C4-2B (cell line): ENCODE data around the gene CCDC138.

ENCODE experiments used
- H3K27ac ChIP-seq: fragments of 450-650 bp; 2 replicates; pipeline ENCODE4 v1.5.1; 2017
- ZFX ChIP-seq: fragments of 450-650 bp; IDR thresholded peaks from 2 replicates; pipeline ENCODE4 v1.6.1; 2017
- TF ChIP-seq, protein P1 (sequence below): fragments of 450-650 bp; conservative IDR thresholded peaks from 2 replicates; pipeline ENCODE4 v1.5.1; 2017; ENCODE audit warnings: mild to moderate bottlenecking

Gene CCDC138

DNA sequence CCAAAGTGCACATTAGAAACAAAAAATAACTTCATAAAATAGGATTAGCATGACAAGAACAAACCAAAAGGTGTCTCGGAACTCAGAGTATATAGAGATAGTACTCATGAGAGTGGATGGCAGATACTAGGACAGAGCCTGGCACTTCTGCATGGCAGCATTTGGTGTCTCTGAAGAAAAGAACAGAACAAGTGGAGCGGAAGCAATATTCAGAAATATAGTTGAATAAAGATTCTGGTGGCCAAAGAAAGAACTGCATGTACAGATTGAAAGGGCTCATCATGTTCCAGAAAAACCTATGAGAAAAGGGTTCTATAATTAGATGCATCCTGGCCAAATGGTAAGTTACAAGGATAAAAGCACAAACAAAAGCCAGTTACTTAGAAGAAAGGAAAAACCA lies 90.9 kb downstream of the CCDC138 start:
- TF ChIP-seq, protein P1, sequence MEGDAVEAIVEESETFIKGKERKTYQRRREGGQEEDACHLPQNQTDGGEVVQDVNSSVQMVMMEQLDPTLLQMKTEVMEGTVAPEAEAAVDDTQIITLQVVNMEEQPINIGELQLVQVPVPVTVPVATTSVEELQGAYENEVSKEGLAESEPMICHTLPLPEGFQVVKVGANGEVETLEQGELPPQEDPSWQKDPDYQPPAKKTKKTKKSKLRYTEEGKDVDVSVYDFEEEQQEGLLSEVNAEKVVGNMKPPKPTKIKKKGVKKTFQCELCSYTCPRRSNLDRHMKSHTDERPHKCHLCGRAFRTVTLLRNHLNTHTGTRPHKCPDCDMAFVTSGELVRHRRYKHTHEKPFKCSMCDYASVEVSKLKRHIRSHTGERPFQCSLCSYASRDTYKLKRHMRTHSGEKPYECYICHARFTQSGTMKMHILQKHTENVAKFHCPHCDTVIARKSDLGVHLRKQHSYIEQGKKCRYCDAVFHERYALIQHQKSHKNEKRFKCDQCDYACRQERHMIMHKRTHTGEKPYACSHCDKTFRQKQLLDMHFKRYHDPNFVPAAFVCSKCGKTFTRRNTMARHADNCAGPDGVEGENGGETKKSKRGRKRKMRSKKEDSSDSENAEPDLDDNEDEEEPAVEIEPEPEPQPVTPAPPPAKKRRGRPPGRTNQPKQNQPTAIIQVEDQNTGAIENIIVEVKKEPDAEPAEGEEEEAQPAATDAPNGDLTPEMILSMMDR: no peak; the same call in 1 of the 2 replicates
- TF ChIP-seq ZFX: no peak

DNA sequence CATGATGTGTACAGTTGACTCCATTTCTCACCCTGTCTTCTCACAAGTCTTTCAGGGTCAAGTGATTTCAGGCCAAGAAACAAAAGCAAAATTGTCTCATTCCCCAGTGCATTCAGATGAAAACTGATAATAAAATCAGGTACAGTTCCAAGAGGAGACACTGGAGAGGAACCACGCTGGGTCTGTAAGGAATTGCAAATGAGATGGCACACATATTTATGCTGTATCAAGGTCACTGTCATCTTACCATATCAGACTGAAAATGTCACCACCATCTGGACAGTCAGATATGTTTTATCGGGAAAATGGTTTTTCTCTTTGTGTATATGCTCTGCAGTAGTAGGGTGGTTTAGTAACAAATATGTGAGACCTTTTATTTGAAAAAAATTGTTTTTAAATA lies 91.7 kb downstream of the CCDC138 start:
- H3K27ac ChIP-seq: no peak overlapping the region
- TF ChIP-seq, protein P1: no peak
- no peak for TF ChIP-seq ZFX

More for the DNA sequence above, 90.9 kb downstream of the CCDC138 start:
- no peak overlapping the region for H3K27ac ChIP-seq

DNA sequence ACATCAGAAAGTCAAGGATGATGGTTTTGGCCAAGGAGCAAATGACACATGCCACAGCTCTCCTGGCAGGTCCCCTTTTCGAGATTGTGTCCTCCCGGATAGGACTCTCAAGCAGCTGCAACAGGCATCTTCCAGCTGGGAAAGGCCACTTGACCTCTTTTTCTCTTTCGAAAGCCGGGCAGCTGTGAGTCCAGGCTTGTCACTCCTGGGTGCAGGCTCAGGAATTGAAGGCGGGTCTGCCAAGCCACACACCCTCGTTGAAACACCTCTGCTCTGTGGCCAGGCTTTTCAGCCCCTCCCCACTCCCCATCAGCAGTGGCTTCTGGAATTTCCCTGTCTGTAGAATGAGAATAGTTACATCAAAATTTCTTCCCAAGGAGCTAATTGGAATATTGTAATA lies 98.0 kb downstream of the CCDC138 start:
- TF ChIP-seq ZFX: no peak
- TF ChIP-seq, protein P1: no peak
- no peak overlapping the region for H3K27ac ChIP-seq

DNA sequence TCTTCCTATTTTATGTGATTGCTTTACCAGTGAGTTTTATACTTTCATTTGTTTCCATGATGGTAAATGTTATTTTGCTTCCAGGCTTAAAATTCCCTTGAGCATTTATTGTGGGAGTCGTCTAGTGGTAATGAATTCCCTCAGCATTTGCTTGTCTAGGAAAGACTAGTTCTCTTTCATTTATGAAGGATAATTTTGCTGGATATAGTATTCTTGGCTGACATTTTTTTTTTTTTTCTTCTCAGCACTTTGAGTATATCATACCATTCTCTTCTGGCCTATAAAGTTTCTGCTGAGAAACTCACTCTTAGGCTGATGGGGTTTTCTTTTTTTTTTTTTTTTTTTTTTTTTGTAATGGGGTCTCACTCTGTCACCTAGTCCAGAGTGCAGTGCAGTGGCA lies 103.3 kb downstream of the CCDC138 start:
- no peak for TF ChIP-seq ZFX
- TF ChIP-seq, protein P1: no peak
- no peak overlapping the region for H3K27ac ChIP-seq

DNA sequence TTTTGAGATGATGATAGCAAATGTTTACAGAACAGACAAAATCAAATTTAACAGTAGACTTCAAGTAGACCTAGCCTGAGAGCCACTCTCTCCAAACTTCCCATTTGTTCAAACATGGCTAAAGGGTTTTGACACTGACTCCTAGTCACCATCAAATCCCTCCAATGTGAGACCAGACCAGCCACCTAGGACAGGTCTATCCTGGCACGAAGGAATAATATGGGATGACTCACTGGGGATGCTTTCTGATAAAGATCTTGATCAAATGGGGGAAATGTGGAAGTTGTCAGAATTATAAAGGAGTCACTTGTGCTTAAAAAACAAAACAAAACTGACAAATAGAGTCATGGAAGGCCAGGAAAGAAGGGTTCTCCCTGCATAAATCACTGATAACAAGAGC lies 106.7 kb downstream of the CCDC138 start:
- no peak overlapping the region for H3K27ac ChIP-seq
- no peak for TF ChIP-seq ZFX
- TF ChIP-seq, protein P1: no peak

DNA sequence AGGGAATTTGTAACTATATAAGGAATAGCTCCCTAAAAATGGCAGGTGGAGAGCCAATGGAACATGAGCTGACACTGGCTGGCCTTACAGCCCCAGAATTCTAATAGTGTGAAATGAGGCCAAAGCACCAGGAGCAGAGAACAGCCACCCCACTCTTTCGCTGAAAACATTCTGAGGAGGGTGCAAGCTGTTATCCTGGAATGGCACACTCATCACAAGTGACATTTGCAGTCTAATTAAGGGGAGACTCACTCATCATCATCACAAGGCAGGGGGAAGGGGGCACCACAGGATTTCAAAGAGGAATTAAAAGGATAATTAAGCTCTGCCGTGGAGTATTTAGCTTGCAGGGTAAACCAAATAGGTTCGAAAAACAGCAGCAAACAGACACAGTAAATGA lies 108.2 kb downstream of the CCDC138 start:
- H3K27ac ChIP-seq: no peak overlapping the region
- TF ChIP-seq, protein P1: no peak
- no peak for TF ChIP-seq ZFX

DNA sequence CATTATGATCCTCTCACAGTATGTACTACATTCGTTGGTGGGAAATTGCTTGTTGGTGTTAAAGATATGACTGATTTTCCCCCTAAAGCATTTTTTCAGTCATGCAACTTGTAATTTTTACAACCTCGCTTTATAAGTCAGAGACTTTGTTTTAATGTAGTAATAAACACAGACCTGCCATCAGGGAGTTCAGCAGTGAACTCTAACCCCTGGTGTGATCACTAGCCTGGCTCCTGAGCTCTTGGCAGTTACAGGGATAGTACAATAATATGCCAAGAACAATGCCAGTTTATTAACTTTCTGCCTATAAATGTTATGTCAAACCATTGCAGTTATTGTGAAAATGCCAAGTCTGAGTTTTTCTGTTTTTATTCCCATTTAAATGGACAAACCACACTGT lies 108.6 kb downstream of the CCDC138 start:
- TF ChIP-seq, protein P1: no peak
- TF ChIP-seq ZFX: no peak
- H3K27ac ChIP-seq: no peak overlapping the region
